H1 (cell line): ENCODE data around the gene MEX3D. TPM values are rescaled to one million over a fixed set of nuclear protein-coding genes. Genes with fewer than 3 reads are reported as not detected.
A peak's percentile ranks its signal among the peaks of the same experiment; 100 is the strongest.

ENCODE experiments used
- CTCF ChIA-PET: fragments of 300-600 bp; sonication (Branson Sonifier 250); formaldehyde crosslinking; loops from one replicate; lab custom pipeline; 2021; ENCODE audit not compliant: partially characterized antibody; lab: Charles Lee
- POLR2A ChIA-PET: fragments of 300-600 bp; sonication (Branson Sonifier 250); formaldehyde crosslinking; loops from one replicate; lab custom pipeline; 2021; ENCODE audit warnings: inconsistent platforms; ENCODE audit not compliant: partially characterized antibody; lab: Charles Lee
- DNase-seq, 2 experiments: peaks; one replicate each; pipeline versions ENCODE4 v3.0.0 to v3.0.0-alpha.2; 2010 to 2022; ENCODE audit warnings: low spot score in 2 of 2, low read depth in 1 of 2, mixed read lengths in 1 of 2
- FAIRE-seq: peaks from 2 replicates; lab custom pipeline; 2011; peaks lifted over from hg19 to GRCh38; lab: Jason Lieb, UNC
- H2AFZ ChIP-seq: 2 replicates; pipeline ENCODE4 v1.8.1; 2012; ENCODE audit warnings: low read length, inconsistent platforms
- H2AK5ac ChIP-seq: 2 replicates; pipeline ENCODE4 v1.6.1; 2013; ENCODE audit warnings: low read depth, low read length
- H2BK120ac ChIP-seq: replicated peaks from 2 replicates; pipeline ENCODE3; 2013; ENCODE audit warnings: low read depth, low read length, inconsistent platforms
- H2BK12ac ChIP-seq: 2 replicates; pipeline ENCODE4 v1.6.1; 2013; ENCODE audit warnings: low read depth, low read length
- H2BK15ac ChIP-seq: 2 replicates; pipeline ENCODE4 v1.6.1; 2013; ENCODE audit warnings: low read length
- H2BK20ac ChIP-seq: 2 replicates; pipeline ENCODE4 v1.6.1; 2013; ENCODE audit warnings: low read length
- H2BK5ac ChIP-seq: 2 replicates; pipeline ENCODE4 v1.6.1; 2013; ENCODE audit warnings: low read depth, low read length
- H3K14ac ChIP-seq: 2 replicates; pipeline ENCODE4 v1.6.1; 2013; ENCODE audit warnings: inconsistent platforms; ENCODE audit not compliant: insufficient read length
- H3K18ac ChIP-seq: 2 replicates; pipeline ENCODE4 v1.6.1; 2013; ENCODE audit warnings: low read length; ENCODE audit errors: extremely low read depth
- H3K23ac ChIP-seq: 2 replicates; pipeline ENCODE4 v1.6.1; 2013; ENCODE audit warnings: inconsistent platforms; ENCODE audit not compliant: insufficient read length
- H3K23me2 ChIP-seq: 2 replicates; pipeline ENCODE4 v1.6.1; 2013; ENCODE audit warnings: low read depth, low read length
- H3K27ac ChIP-seq: 2 replicates; pipeline ENCODE4 v1.6.1; 2011; ENCODE audit warnings: low read depth, low read length, inconsistent platforms
- H3K27me3 ChIP-seq, 4 experiments: replicated peaks in 1 of 4; 1 replicate in 1 of 4; 2 replicates in 3 of 4; pipeline versions ENCODE4 v1.6.1 to v1.8.1; 2011 to 2013; ENCODE audit warnings: low read length in 3 of 4, mild to moderate bottlenecking in 3 of 4, inconsistent platforms in 2 of 4, mixed read lengths in 2 of 4, moderate library complexity in 1 of 4; ENCODE audit not compliant: control insufficient read depth in 3 of 4, insufficient read depth in 3 of 4; ENCODE audit errors: extremely low read depth in 1 of 4
- H3K36me3 ChIP-seq, 4 experiments: 2 replicates each; pipeline versions ENCODE4 v1.6.1 to v1.8.1; 2011 to 2013; ENCODE audit warnings: mild to moderate bottlenecking in 4 of 4, low read length in 3 of 4, moderate library complexity in 2 of 4, control low read depth in 1 of 4, inconsistent platforms in 1 of 4; ENCODE audit not compliant: insufficient read depth in 4 of 4, control insufficient read depth in 2 of 4
- H3K4ac ChIP-seq: replicated peaks from 2 replicates; pipeline ENCODE3; 2013; ENCODE audit warnings: low read length, low read depth, mixed read lengths, inconsistent platforms; ENCODE audit not compliant: insufficient read length
- H3K4me1 ChIP-seq, 4 experiments: replicated peaks in 1 of 4; 1 replicate in 1 of 4; 2 replicates in 3 of 4; pipeline versions ENCODE4 v1.6.1 to v1.8.1; 2011 to 2013; ENCODE audit warnings: low read length in 3 of 4, inconsistent platforms in 2 of 4, mixed read lengths in 1 of 4; ENCODE audit not compliant: insufficient read depth in 4 of 4, control insufficient read depth in 3 of 4
- H3K4me2 ChIP-seq, 2 experiments: 2 replicates each; pipeline versions ENCODE4 v1.6.1 to v1.8.1; 2011 to 2013; ENCODE audit warnings: low read depth in 2 of 2, low read length in 2 of 2, control low read depth in 1 of 2, inconsistent platforms in 1 of 2, mild to moderate bottlenecking in 1 of 2; ENCODE audit not compliant: insufficient read depth in 1 of 2
- H3K4me3 ChIP-seq, 4 experiments: fragments of 200-600, 300-600 bp in 1 of 4; sonication (generic), shearing (Covaris generic), sonication (Bioruptor Twin) in 1 of 4; 2 replicates each; pipeline versions ENCODE4 v1.5.1 to v1.8.1; 2011 to 2016; ENCODE audit warnings: low read length in 4 of 4, low read depth in 3 of 4, control low read depth in 2 of 4, inconsistent platforms in 2 of 4, mild to moderate bottlenecking in 2 of 4, mixed read lengths in 1 of 4, moderate library complexity in 1 of 4; ENCODE audit not compliant: insufficient read depth in 2 of 4; ENCODE audit errors: extremely low read depth in 1 of 4
- H3K56ac ChIP-seq: replicated peaks from 2 replicates; pipeline ENCODE3; 2013; ENCODE audit warnings: low read depth, mild to moderate bottlenecking, mixed read lengths, low read length, inconsistent platforms; ENCODE audit not compliant: insufficient read length
- H3K79me1 ChIP-seq: 2 replicates; pipeline ENCODE4 v1.6.1; 2013; ENCODE audit warnings: low read depth, low read length, control low read depth
- H3K79me2 ChIP-seq, 2 experiments: 2 replicates each; pipeline versions ENCODE4 v1.6.1 to v1.8.1; 2012 to 2013; ENCODE audit warnings: low read length in 2 of 2, mild to moderate bottlenecking in 2 of 2, inconsistent platforms in 1 of 2; ENCODE audit not compliant: insufficient read depth in 2 of 2, control insufficient read depth in 1 of 2
- H3K9ac ChIP-seq, 4 experiments: replicated peaks in 1 of 4; 1 replicate in 1 of 4; 2 replicates in 3 of 4; pipeline versions ENCODE4 v1.6.1 to v1.8.1; 2011 to 2013; ENCODE audit warnings: low read depth in 3 of 4, low read length in 3 of 4, control low read depth in 2 of 4, mild to moderate bottlenecking in 2 of 4, moderate library complexity in 2 of 4, inconsistent platforms in 1 of 4; ENCODE audit errors: extremely low read depth in 1 of 4
- H3K9me3 ChIP-seq, 2 experiments: 2 replicates each; pipeline versions ENCODE4 v1.6.1 to v1.8.1; 2012 to 2013; ENCODE audit warnings: mild to moderate bottlenecking in 2 of 2, moderate library complexity in 2 of 2, control low read depth in 1 of 2, inconsistent platforms in 1 of 2, low read depth in 1 of 2, low read length in 1 of 2, mixed read lengths in 1 of 2; ENCODE audit not compliant: insufficient read depth in 2 of 2
- H4K20me1 ChIP-seq, 2 experiments: replicated peaks in 1 of 2; 2 replicates each; pipeline versions ENCODE3 to v1.8.1; 2011 to 2013; ENCODE audit warnings: inconsistent platforms in 2 of 2, low read length in 2 of 2, mild to moderate bottlenecking in 1 of 2; ENCODE audit not compliant: insufficient read depth in 2 of 2, control insufficient read depth in 1 of 2
- H4K5ac ChIP-seq: 2 replicates; pipeline ENCODE4 v1.6.1; 2013; ENCODE audit warnings: low read length, low read depth, mixed read lengths, inconsistent platforms; ENCODE audit not compliant: insufficient read length
- H4K8ac ChIP-seq: 2 replicates; pipeline ENCODE4 v1.8.0; 2013; ENCODE audit warnings: mild to moderate bottlenecking, moderate library complexity, low read length, inconsistent platforms; ENCODE audit not compliant: insufficient read depth; ENCODE audit errors: extremely low read depth
- H4K91ac ChIP-seq: replicated peaks from 2 replicates; pipeline ENCODE3; 2013; ENCODE audit warnings: low read length, mixed read lengths, inconsistent platforms; ENCODE audit not compliant: insufficient read length
- JUND ChIP-seq: IDR thresholded peaks from 2 replicates; pipeline ENCODE4 v1.6.1; 2011; ENCODE audit warnings: mild to moderate bottlenecking, improper control_type of control experiment, low read length
- WGBS, 2 experiments: shearing (Covaris generic) in 1 of 2; methylation state at CpG; one replicate each; pipeline versions ENCODE4 v1.1.6 to v1.1.7; 2013 to 2015; ENCODE audit warnings: low lambda C conversion rate in 2 of 2, mixed read lengths in 2 of 2, inconsistent platforms in 1 of 2, low coverage in 1 of 2, missing lambda C conversion rate in 1 of 2; ENCODE audit not compliant: insufficient replicate concordance in 2 of 2, insufficient coverage in 1 of 2, insufficient read length in 1 of 2; ENCODE audit errors: extremely low coverage in 1 of 2, missing lambda C conversion rate in 1 of 2; 5-methylcytosine and 5-hydroxymethylcytosine counted together
- polyA plus RNA-seq, 7 experiments: library from polyadenylated mRNA; depleted of rRNA in 3 of 7; stranded (reverse) in 5 of 7; unstranded in 2 of 7; fragments of >200 nt in 5 of 7; fragments of 200-250 nt in 2 of 7; gene quantifications; 1 replicate in 5 of 7; 2 replicates in 1 of 7; 4 replicates in 1 of 7; pipeline versions ENCODE4 v1.2.1 to v1.2.3, GENCODE V29; 2011 to 2013; ENCODE audit warnings: missing spikeins in 2 of 7, mixed read lengths in 2 of 7
- total RNA-seq: library from RNA; stranded (reverse); fragmentation: NEBNext Ultra II Directional; extraction: Animal tissue kit (Norgen Biotek cat#: 25700); gene quantifications from 2 replicates; pipeline ENCODE4 v1.2.1, GENCODE V29; 2021
- TF ChIP-seq, protein P1 (sequence below): IDR thresholded peaks from 2 replicates; pipeline ENCODE4 v1.6.1; 2012; ENCODE audit warnings: inconsistent platforms

Gene MEX3D
- total and polyA plus RNA-seq, 2 of the 8 experiments (the other 6 are each of a cell fraction or from before 2014, with no cell fraction given): 20.8 to 78.8 TPM

GRCh38 chr19:1591421-1592023 is 23.4 kb upstream of the MEX3D start:
- peak overlapping the region; percentile 82 to 93 (median 90) for H3K4me3 ChIP-seq
- H4K5ac ChIP-seq: peak overlapping the region; percentile 70
- no peak overlapping the region for H2BK20ac ChIP-seq
- peaks cover 0 to 3% (median 0%) of the 10 kb centered on the region in 4 experiments; a peak in 3 of 8 replicates for H3K36me3 ChIP-seq
- CTCF ChIA-PET: interaction anchor here (0.9 to 5.2 kb wide), 12 partner anchors 10 to 224 kb away, joined by 3 to 25 read pairs (median 3); partner anchors contain the start of gene UQCR11
- peak overlapping the region; percentile 93 for H3K18ac ChIP-seq
- peak overlapping the region; percentile 98 for H3K27ac ChIP-seq
- H3K9ac ChIP-seq: peak overlapping the region; percentile 96 to 99 (median 98)
- H2BK120ac ChIP-seq: no peak overlapping the region
- DNase-seq (no peak), FAIRE-seq (no peak)
- H2BK12ac ChIP-seq: no peak overlapping the region
- H3K4ac ChIP-seq: peak overlapping the region; percentile 24
- no peaks in the 10 kb centered on the region for H3K27me3 ChIP-seq
- H4K20me1 ChIP-seq: peaks cover 4 to 8% of the 10 kb centered on the region in 2 experiments
- peak overlapping the region; percentile 73 for H3K14ac ChIP-seq
- H3K23ac ChIP-seq: no peak overlapping the region
- TF ChIP-seq, protein P1, sequence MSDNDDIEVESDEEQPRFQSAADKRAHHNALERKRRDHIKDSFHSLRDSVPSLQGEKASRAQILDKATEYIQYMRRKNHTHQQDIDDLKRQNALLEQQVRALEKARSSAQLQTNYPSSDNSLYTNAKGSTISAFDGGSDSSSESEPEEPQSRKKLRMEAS: peak; percentile 28
- no peak for TF ChIP-seq JUND
- peak overlapping the region; percentile 93 for H2BK5ac ChIP-seq
- H3K56ac ChIP-seq: peak overlapping the region; percentile 85
- peak overlapping the region; percentile 88 to 95 for H3K4me2 ChIP-seq
- peak overlapping the region; percentile 99 for H4K8ac ChIP-seq
- H2BK15ac ChIP-seq: no peak overlapping the region
- no peaks in the 10 kb centered on the region for H3K9me3 ChIP-seq
- 10% methylated on average over 21 of the region's 31 CpGs; no CpG with 5 or more reads in 1 of the 2 experiments for WGBS, 2 experiments
- H2AFZ ChIP-seq: no peak overlapping the region
- peaks cover 0 to 47% of the 10 kb centered on the region in 2 experiments; a peak in 3 of 4 replicates for H3K79me2 ChIP-seq
- H4K91ac ChIP-seq: peak overlapping the region; percentile 98
- POLR2A ChIA-PET: interaction anchor here (0.6 to 9.1 kb wide), 33 partner anchors 9 to 521 kb away, joined by 3 to 148 read pairs (median 5); partner anchors contain the start of genes MEX3D and UQCR11
- H3K23me2 ChIP-seq: peaks cover 5% of the 10 kb centered on the region
- peaks cover 0 to 8% (median 6%) of the 10 kb centered on the region in 4 experiments; a peak in 6 of 7 replicates for H3K4me1 ChIP-seq
- H3K79me1 ChIP-seq: peaks cover 15% of the 10 kb centered on the region
- H2AK5ac ChIP-seq: peak overlapping the region; percentile 82; the same call in 1 of the 2 replicates
